ENCODE measurements around the gene B9D1.

Gene B9D1

GRCh38 chr17:19333736-19334290, 28.7 kb downstream of the B9D1 start:
- no peak for DNase-seq

GRCh38 chr17:19333132-19333440, 29.4 kb downstream of the B9D1 start:
- DNase-seq, result no peak

- no peak for DNase-seq
These were observed 30.0 kb downstream of the B9D1 start for GRCh38 chr17:19332371-19333131.

GRCh38 chr17:19331543-19332245, 30.8 kb downstream of the B9D1 start:
- no peak for DNase-seq

- DNase-seq, result no peak
These were observed 31.4 kb downstream of the B9D1 start for GRCh38 chr17:19331134-19331533.

GRCh38 chr17:19330271-19330670, 32.3 kb downstream of the B9D1 start:
- no peak for DNase-seq

- no peak for DNase-seq
These were observed 32.7 kb downstream of the B9D1 start for GRCh38 chr17:19329839-19330238.

- DNase-seq, result no peak
These were observed 33.4 kb downstream of the B9D1 start for GRCh38 chr17:19329136-19329535.

- DNase-seq, result no peak
These were observed 34.0 kb downstream of the B9D1 start for GRCh38 chr17:19328441-19329061.

GRCh38 chr17:19327031-19327783, 35.3 kb downstream of the B9D1 start:
- DNase-seq, result no peak

GRCh38 chr17:19325542-19325941, 37.0 kb downstream of the B9D1 start:
- no peak for DNase-seq

- no peak for DNase-seq
These were observed 39.7 kb downstream of the B9D1 start for GRCh38 chr17:19322861-19323260.

GRCh38 chr17:19322129-19322505, 40.4 kb downstream of the B9D1 start:
- DNase-seq, result no peak

GRCh38 chr17:19321481-19322128, 40.9 kb downstream of the B9D1 start:
- peak in 1 of 2 experiments; percentile 20 for DNase-seq

- DNase-seq, result no peak
These were observed 41.6 kb downstream of the B9D1 start for GRCh38 chr17:19320876-19321275.

- no peak for DNase-seq
These were observed 42.6 kb downstream of the B9D1 start for GRCh38 chr17:19319771-19320505.

GRCh38 chr17:19318611-19319010, 43.9 kb downstream of the B9D1 start:
- no peak for DNase-seq

GRCh38 chr17:19317359-19318095, 45.0 kb downstream of the B9D1 start:
- no peak for DNase-seq

- DNase-seq, result no peak
These were observed 45.7 kb downstream of the B9D1 start for GRCh38 chr17:19316761-19317358.

- DNase-seq, result no peak
These were observed 47.4 kb downstream of the B9D1 start for GRCh38 chr17:19315104-19315503.

All from NCI-H1930 (cell line).